Measurements from ENCODE around the gene FXYD4.
A peak's percentile ranks its signal among the peaks of the same experiment; 100 is the strongest.
"Not testable (repeated sequence)": the region's sequence is repeated elsewhere in the genome, so short reads cannot be mapped to it uniquely, and the experiment has no call there.

FXYD4 gene

GRCh38 chr10:43371418-43371817 is at the start of gene FXYD4:
TSS of gene FXYD4 (plus strand) at chr10:43371636. CDS start at chr10:43373747, 2,111 bp downstream.
- Histone ChIP-seq H3K4me3 (ENCODE audit: low read length) (no peak within 1 kb of the TSS), H3K4me1 (ENCODE audit: control insufficient read depth, insufficient read depth, low read length) (no peaks in the 10 kb centered on the region), H3K27ac (ENCODE audit: low read depth, low read length) (no peak within 1 kb of the TSS)

DNA sequence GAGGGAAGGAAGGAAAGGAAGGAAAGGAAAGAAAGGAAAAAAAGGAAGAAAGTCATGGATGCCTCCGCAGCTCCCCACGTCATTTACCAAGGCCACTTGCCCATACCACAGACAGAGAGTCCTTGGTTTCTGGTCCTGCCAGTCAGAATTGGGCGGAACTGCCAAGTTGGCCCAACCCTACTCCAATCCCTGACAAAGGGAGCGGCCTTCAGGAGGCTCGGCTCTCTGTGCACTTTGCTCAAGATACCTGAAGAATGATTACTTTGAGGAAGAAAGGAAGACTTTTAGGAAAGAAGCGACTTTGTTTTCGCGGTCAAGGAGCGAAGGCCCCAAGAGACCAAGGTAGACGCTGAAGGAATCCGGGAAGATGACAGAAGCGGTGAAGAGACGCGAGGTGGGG is 49.1 kb upstream of the FXYD4 start:
- peak overlapping the region; percentile 55 for H3K4me3 ChIP-seq (ENCODE audit: low read length)
- H3K9ac ChIP-seq (ENCODE audit: low read length), result no peak overlapping the region
- H3K27me3 ChIP-seq (ENCODE audit: control insufficient read depth, insufficient read depth, low read length), result no peaks in the 10 kb centered on the region
- no peaks in the 10 kb centered on the region for H3K4me1 ChIP-seq (ENCODE audit: control insufficient read depth, insufficient read depth, low read length)
- H3K36me3 ChIP-seq (ENCODE audit: control insufficient read depth, insufficient read depth, low read length), result no peaks in the 10 kb centered on the region
- H3K27ac ChIP-seq (ENCODE audit: low read depth, low read length), result no peak overlapping the region

More at GRCh38 chr10:43371418-43371817, at the start of gene FXYD4:
- Histone ChIP-seq H3K36me3 (ENCODE audit: control insufficient read depth, insufficient read depth, low read length) (no peaks in the 10 kb centered on the region), H3K27me3 (ENCODE audit: control insufficient read depth, insufficient read depth, low read length) (no peaks in the 10 kb centered on the region), H3K9ac (ENCODE audit: low read length) (no peak within 1 kb of the TSS)

GRCh38 chr10:43322769-43323168 is 48.7 kb upstream of the FXYD4 start:
- no peaks in the 10 kb centered on the region for H3K27me3 ChIP-seq (ENCODE audit: control insufficient read depth, insufficient read depth, low read length)
- H3K4me1 ChIP-seq (ENCODE audit: control insufficient read depth, insufficient read depth, low read length), result no peaks in the 10 kb centered on the region
- H3K36me3 ChIP-seq (ENCODE audit: control insufficient read depth, insufficient read depth, low read length), result no peaks in the 10 kb centered on the region
- H3K9ac ChIP-seq (ENCODE audit: low read length), result no peak overlapping the region
- H3K4me3 ChIP-seq (ENCODE audit: low read length), result peak overlapping the region; percentile 61
- H3K27ac ChIP-seq (ENCODE audit: low read depth, low read length), result no peak overlapping the region

DNA sequence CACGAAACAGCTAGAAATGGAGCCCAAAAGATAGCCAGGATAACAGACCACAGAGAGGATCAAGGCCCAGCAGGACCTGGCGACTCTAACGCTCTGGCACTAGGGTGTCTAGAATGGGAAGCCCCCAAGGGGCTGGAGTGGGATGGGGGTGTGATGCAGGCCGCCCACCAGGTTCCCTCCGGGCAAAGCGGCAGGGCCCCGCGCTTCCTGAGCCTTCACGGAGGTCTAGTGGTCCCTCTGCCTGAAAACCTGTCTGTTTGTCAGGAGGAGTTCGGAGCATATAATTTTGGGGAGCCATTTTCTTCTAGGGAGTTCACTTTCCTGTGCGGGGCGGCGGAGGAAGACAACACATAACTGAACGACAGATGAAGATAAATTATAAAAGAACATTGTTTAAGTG is 48.2 kb upstream of the FXYD4 start:
- no peaks in the 10 kb centered on the region for H3K27me3 ChIP-seq (ENCODE audit: control insufficient read depth, insufficient read depth, low read length)
- no peak overlapping the region for H3K9ac ChIP-seq (ENCODE audit: low read length)
- H3K4me1 ChIP-seq (ENCODE audit: control insufficient read depth, insufficient read depth, low read length), result no peaks in the 10 kb centered on the region
- H3K36me3 ChIP-seq (ENCODE audit: control insufficient read depth, insufficient read depth, low read length), result no peaks in the 10 kb centered on the region
- peak overlapping the region; percentile 61 for H3K4me3 ChIP-seq (ENCODE audit: low read length)
- no peak overlapping the region for H3K27ac ChIP-seq (ENCODE audit: low read depth, low read length)

DNA sequence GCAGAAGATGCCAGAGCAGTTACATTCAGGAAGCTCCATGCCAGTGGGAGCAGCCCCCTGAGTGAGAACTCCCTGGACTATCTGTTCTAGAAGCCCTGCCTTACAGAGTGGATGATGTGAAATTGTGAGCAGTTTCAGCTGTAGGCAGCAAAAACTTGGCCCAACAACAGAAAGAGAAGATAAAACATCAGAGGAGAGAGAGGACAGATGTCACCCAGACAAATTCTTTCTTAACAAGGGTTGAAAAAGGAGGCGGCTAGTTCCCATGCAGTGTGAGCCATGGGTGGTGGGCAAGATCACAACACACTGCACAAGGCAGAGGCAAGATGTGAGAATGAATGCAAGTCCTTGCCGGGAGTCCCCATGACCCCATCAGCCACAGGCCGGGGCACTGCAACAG is 46.6 kb upstream of the FXYD4 start:
- H3K27me3 ChIP-seq (ENCODE audit: control insufficient read depth, insufficient read depth, low read length), result no peaks in the 10 kb centered on the region
- H3K27ac ChIP-seq (ENCODE audit: low read depth, low read length), result no peak overlapping the region
- H3K36me3 ChIP-seq (ENCODE audit: control insufficient read depth, insufficient read depth, low read length), result no peaks in the 10 kb centered on the region
- H3K9ac ChIP-seq (ENCODE audit: low read length), result no peak overlapping the region
- no peak overlapping the region for H3K4me3 ChIP-seq (ENCODE audit: low read length)
- H3K4me1 ChIP-seq (ENCODE audit: control insufficient read depth, insufficient read depth, low read length), result no peaks in the 10 kb centered on the region

DNA sequence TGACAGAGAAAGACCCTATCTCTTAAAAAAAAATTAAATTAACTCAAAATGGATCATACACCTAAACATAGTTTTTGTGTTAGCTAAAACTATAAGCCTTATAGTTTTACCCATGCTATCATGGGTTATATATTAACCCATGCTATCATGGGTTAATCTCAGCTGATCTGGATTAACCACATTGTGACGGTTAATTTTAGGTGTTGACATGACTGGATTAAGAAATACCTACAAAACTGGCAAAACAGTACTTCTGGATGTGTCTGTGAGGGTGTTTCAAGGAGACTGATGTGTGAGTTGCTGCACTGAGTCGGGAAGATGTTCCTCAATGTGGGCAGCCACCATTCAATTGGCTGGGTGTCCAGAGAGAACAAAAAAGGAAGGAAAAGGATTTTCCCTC is 44.3 kb upstream of the FXYD4 start:
- no peak overlapping the region for H3K27ac ChIP-seq (ENCODE audit: low read depth, low read length)
- H3K36me3 ChIP-seq (ENCODE audit: control insufficient read depth, insufficient read depth, low read length), result no peaks in the 10 kb centered on the region
- H3K4me1 ChIP-seq (ENCODE audit: control insufficient read depth, insufficient read depth, low read length), result no peaks in the 10 kb centered on the region
- H3K9ac ChIP-seq (ENCODE audit: low read length), result no peak overlapping the region
- no peaks in the 10 kb centered on the region for H3K27me3 ChIP-seq (ENCODE audit: control insufficient read depth, insufficient read depth, low read length)
- H3K4me3 ChIP-seq (ENCODE audit: low read length), result no peak overlapping the region

GRCh38 chr10:43327986-43328385 is 43.5 kb upstream of the FXYD4 start:
- Histone ChIP-seq H3K27ac (ENCODE audit: low read depth, low read length) (no peak overlapping the region), H3K4me1 (ENCODE audit: control insufficient read depth, insufficient read depth, low read length) (no peaks in the 10 kb centered on the region), H3K36me3 (ENCODE audit: control insufficient read depth, insufficient read depth, low read length) (no peaks in the 10 kb centered on the region), H3K9ac (ENCODE audit: low read length) (no peak overlapping the region), H3K27me3 (ENCODE audit: control insufficient read depth, insufficient read depth, low read length) (no peaks in the 10 kb centered on the region), H3K4me3 (ENCODE audit: low read length) (no peak overlapping the region)

DNA sequence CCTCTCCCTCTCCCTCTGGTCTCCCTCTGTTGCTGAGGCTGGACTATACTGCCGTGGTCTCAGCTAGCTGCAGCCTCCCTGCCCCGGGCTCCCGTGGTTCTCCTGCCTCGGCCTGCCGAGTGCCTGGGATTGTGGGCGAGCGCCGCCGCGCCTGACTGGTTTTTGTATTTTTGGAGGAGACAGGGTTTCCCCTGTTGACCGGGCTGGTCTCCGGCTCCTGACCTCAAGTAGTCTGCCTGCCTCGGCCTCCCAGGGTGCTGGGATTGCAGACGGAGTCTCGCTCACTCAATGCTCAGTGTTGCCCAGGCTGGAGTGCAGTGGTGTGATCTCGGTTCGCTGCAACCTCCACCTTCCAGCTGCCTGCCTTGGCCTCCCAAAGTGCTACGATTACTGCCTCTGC is 42.6 kb upstream of the FXYD4 start:
- not testable (repeated sequence) for H3K9ac ChIP-seq (ENCODE audit: low read length); H3K4me1 ChIP-seq (ENCODE audit: control insufficient read depth, insufficient read depth, low read length); H3K36me3 ChIP-seq (ENCODE audit: control insufficient read depth, insufficient read depth, low read length); H3K27me3 ChIP-seq (ENCODE audit: control insufficient read depth, insufficient read depth, low read length); H3K27ac ChIP-seq (ENCODE audit: low read depth, low read length); H3K4me3 ChIP-seq (ENCODE audit: low read length)

DNA sequence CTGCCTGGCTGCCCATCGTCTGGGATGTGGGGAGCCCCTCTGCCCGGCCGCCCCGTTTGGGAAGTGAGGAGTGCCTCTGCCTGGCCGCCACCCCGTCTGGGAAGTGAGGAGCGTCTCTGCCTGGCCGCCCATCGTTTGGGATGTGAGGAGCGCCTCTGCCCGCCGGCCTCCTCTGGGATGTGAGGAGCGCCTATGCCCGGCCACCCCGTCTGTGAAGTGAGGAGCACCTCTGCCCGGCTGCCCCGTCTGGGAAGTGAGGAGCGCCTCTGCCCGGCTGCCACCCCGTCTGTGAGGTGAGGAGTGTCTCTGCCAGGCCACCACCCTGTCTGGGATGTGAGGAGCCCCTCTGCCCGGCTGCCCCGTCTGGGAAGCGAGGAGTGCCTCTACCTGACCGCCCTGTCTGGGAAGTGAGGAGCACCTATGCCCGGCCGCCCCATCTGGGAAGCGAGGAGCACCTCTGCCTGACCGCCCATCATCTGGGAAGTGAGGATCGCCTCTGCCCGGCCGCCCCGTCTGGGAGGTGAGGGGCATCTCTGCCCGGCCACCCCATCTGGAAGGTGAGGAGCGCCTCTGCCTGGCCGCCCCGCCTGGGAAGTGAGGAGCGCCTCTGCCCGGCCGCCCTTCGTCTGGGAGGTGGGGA is 42.1 kb upstream of the FXYD4 start:
- H3K4me1 ChIP-seq (ENCODE audit: control insufficient read depth, insufficient read depth, low read length); H3K9ac ChIP-seq (ENCODE audit: low read length); H3K27me3 ChIP-seq (ENCODE audit: control insufficient read depth, insufficient read depth, low read length); H3K4me3 ChIP-seq (ENCODE audit: low read length); H3K36me3 ChIP-seq (ENCODE audit: control insufficient read depth, insufficient read depth, low read length); H3K27ac ChIP-seq (ENCODE audit: low read depth, low read length): not testable (repeated sequence)

DNA sequence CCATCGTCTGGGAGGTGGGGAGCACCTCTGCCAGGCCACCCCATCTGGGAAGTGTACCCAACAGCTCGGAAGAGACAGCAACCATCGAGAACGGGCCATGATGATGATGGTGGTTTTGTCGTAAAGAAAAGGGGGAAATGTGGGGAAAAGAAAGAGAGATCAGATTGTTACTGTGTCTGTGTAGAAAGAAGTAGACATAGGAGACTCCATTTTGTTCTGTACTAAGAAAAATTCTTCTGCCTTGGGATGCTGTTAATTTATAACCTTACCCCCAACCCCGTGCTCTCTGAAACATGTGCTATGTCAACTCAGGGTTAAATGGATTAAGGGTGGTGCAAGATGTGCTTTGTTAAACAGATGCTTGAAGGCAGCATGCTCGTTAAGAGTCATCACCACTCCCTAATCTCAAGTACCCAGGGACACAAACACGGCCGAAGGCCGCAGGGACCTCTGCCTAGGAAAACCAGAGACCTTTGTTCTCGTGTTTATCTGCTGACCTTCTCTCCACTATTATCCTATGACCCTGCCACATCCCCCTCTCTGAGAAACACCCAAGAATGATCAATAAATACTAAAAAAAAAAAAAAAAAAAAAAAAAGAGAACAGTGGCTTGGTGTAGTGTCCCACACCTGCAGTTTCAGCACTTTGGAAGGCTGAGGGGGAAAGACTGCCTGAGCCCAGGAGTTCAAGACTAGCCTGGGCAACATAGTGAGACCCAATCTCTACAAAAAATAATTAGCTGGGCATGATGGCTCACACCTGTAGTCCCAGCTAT is 41.2 kb upstream of the FXYD4 start:
- not testable (repeated sequence) for H3K27ac ChIP-seq (ENCODE audit: low read depth, low read length); H3K36me3 ChIP-seq (ENCODE audit: control insufficient read depth, insufficient read depth, low read length); H3K4me3 ChIP-seq (ENCODE audit: low read length); H3K27me3 ChIP-seq (ENCODE audit: control insufficient read depth, insufficient read depth, low read length); H3K9ac ChIP-seq (ENCODE audit: low read length); H3K4me1 ChIP-seq (ENCODE audit: control insufficient read depth, insufficient read depth, low read length)

GRCh38 chr10:43330824-43331127 is 40.7 kb upstream of the FXYD4 start:
- H3K36me3 ChIP-seq (ENCODE audit: control insufficient read depth, insufficient read depth, low read length); H3K27ac ChIP-seq (ENCODE audit: low read depth, low read length); H3K4me3 ChIP-seq (ENCODE audit: low read length); H3K4me1 ChIP-seq (ENCODE audit: control insufficient read depth, insufficient read depth, low read length); H3K27me3 ChIP-seq (ENCODE audit: control insufficient read depth, insufficient read depth, low read length); H3K9ac ChIP-seq (ENCODE audit: low read length): not testable (repeated sequence)

DNA sequence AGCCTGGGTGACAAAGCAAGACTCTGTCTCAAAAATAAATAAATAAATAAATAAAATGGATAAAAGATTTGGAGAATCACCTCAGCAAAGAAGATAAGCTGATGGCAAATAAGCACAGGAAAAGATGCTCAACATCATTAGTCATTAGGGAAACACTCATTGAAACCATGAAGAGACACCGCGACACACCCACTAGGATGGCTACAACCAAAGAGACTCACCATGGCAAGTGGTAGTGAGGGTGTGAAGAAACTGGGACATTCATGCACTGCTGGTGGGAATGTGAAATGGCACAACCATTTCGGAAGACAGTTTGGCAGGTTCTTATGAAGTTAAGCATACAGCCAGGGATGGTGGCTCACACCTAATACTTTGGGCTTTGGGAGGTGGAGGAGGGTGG is 37.8 kb upstream of the FXYD4 start:
- no peaks in the 10 kb centered on the region for H3K27me3 ChIP-seq (ENCODE audit: control insufficient read depth, insufficient read depth, low read length)
- H3K27ac ChIP-seq (ENCODE audit: low read depth, low read length), result no peak overlapping the region
- no peak overlapping the region for H3K9ac ChIP-seq (ENCODE audit: low read length)
- no peaks in the 10 kb centered on the region for H3K4me1 ChIP-seq (ENCODE audit: control insufficient read depth, insufficient read depth, low read length)
- no peaks in the 10 kb centered on the region for H3K36me3 ChIP-seq (ENCODE audit: control insufficient read depth, insufficient read depth, low read length)
- H3K4me3 ChIP-seq (ENCODE audit: low read length), result no peak overlapping the region

- no peaks in the 10 kb centered on the region for H3K36me3 ChIP-seq (ENCODE audit: control insufficient read depth, insufficient read depth, low read length)
- H3K27ac ChIP-seq (ENCODE audit: low read depth, low read length), result no peak overlapping the region
- no peak overlapping the region for H3K9ac ChIP-seq (ENCODE audit: low read length)
- no peaks in the 10 kb centered on the region for H3K4me1 ChIP-seq (ENCODE audit: control insufficient read depth, insufficient read depth, low read length)
- no peak overlapping the region for H3K4me3 ChIP-seq (ENCODE audit: low read length)
- H3K27me3 ChIP-seq (ENCODE audit: control insufficient read depth, insufficient read depth, low read length), result no peaks in the 10 kb centered on the region
These were observed 35.4 kb upstream of the FXYD4 start for GRCh38 chr10:43336061-43336460.

All from rectal smooth muscle tissue (tissue), 1 donor.